HK-2 (cell line): ENCODE measurements around the gene ANGPTL2.

Experiments used
- DNase-seq: peaks from one replicate; pipeline ENCODE4 v3.0.0-alpha.2; 2018; ENCODE audit not compliant: unreplicated experiment

Gene ANGPTL2

GRCh38 chr9:127049581-127049980 lies 72.9 kb downstream of the ANGPTL2 start:
- DNase-seq = no peak

- peak; percentile 39 for DNase-seq
These were observed 73.4 kb downstream of the ANGPTL2 start for GRCh38 chr9:127049044-127049443.

- no peak for DNase-seq
These were observed 74.5 kb downstream of the ANGPTL2 start for GRCh38 chr9:127047971-127048370.

GRCh38 chr9:127045148-127045547 lies 77.3 kb downstream of the ANGPTL2 start:
- DNase-seq = no peak

- DNase-seq = no peak
These were observed 82.9 kb downstream of the ANGPTL2 start for GRCh38 chr9:127039492-127039891.

- no peak for DNase-seq
These were observed 83.9 kb downstream of the ANGPTL2 start for GRCh38 chr9:127038531-127038930.
